Stimulated activated CD8-positive, alpha-beta memory T cell treated with anti-CD3 and anti-CD28 coated beads, Interleukin-15, amount 100 ng/mL, for 4 hours (primary cell): ENCODE measurements around the gene SNRNP48.

Source experiments
- DNase-seq, 2 donors: peaks; one replicate each; pipeline ENCODE4 v3.0.0-alpha.2; 2020; ENCODE audit warnings: low read depth in 2 of 2

Gene SNRNP48

DNA sequence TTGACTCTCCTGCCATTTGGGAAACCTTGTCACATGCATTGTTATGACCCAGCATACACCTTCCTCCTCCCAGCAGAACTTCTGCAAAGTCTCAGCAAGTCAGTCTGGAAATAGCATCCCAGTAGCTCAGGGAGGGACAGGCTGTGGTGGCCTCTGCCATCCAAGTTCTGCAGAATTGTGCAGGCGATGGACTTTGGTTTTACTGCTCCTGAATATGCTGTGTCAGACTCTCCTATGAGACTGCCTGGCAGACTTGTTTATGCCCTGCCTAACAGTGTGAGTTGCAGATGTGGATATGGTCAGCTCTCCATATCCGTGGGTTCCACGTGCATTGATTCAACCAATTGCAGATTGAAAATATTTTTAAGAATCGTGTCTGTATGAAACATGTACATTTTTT, 52.8 kb downstream of the SNRNP48 start:
- no peak for DNase-seq

DNA sequence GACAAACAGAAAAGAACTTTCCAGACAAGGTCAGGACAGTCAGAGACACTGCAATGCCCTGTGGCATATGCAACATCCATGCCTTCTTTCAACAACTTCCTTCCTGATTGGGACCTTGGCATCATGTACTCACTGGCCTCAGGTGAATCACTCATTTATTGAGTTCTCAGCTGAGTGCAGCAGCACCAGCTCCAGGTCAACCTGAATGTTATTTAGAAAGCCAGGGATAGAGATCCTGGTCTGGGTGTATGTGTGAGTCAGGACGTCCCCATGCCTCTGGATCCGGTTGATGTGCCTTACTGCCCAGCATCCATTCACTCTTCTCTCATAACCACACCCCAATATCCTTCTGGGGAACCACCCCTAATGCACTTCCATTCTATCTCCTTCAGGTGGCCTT, 54.4 kb downstream of the SNRNP48 start:
- no peak for DNase-seq

DNA sequence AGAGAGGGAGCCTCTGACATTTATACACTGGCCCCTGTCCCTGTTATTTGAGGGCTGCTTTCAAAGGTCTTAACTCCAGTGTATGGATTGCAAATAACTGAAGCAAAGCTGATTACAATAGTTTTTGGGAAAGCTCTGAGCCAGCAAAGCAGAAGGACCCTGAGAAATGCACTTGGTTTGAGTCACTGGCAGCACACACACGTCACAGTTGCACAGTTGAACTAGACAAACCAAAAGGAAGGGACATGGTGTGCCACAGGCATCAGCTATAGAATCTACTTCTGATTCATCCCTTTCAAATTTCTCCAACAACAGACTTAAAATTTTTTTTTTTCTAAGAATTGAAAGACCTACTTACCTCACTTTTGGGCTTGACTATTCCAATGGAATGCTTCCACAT, 56.4 kb downstream of the SNRNP48 start:
- no peak for DNase-seq

DNA sequence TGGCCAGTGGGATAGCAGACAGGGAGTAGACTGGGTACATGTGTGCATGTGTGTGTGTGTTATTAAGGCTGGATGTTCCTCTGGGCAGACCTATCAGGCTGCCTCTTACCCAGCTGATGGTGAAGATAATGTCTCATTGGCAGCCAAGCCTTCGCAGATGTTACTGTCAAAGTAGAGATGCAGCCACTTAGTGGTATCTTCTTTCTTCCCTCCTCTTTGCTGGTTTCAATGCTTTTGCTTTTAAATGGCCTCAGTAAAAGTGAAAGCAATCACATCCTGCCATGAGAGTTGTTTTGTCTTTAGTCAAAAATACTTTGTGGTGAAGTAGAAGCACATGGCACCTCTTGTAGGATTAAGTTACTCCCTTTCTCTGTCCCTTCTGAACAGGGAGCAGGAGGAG, 57.5 kb downstream of the SNRNP48 start:
- DNase-seq = no peak

DNA sequence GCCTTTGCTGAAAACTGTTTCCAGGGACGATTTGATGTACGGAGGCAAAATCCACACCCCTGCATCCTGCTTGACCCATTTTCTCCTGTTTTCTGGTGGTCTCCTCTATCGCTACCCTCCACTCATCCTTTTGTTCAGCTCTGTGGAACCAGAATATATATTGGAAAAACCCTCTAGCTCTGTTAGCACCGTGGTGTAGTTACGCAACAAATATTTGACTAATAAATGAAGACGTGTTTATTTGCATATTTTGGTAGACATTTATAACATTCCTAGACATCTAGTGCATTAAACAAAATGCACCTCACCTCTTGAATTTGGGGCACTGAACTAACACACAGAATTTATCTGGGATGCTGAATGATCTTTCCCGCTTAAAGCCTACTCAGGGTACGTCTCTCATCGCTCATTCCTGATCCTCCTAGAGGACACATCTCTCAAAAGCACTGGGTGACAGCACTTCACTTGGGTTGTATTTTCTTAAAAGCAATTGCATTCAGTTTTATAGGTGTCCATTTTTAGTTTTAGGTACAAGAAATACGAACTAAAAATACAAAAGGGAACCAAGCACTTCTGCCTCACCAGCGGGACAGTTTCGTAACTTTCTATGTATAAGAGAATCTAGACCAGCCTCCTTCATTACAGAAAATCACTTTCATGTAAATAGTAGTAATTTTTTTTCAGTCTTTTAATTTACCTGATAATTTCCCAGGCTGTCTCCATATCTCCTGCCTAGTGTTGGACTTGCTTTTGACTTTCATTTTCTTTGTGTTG, 59.2 kb downstream of the SNRNP48 start:
- DNase-seq = no peak

DNA sequence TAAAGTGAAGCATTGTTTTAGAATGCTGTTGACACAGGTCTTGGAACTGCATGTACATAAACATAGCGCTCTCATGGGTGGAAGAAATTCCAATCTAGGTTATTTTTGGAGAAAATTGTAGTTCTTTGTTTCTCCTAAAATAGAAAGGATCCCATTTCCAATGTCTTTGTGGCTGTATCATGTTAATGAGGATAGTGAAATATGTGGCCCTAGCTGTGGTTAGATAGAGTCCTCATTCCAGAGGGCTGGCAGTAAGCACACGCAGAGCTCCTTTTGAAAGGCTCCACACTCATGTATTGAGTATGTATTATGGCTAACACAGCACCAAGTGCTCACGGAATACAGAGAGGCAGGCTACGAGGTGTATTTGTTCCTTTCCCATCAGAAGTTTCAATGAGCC, 60.9 kb downstream of the SNRNP48 start:
- DNase-seq = no peak

DNA sequence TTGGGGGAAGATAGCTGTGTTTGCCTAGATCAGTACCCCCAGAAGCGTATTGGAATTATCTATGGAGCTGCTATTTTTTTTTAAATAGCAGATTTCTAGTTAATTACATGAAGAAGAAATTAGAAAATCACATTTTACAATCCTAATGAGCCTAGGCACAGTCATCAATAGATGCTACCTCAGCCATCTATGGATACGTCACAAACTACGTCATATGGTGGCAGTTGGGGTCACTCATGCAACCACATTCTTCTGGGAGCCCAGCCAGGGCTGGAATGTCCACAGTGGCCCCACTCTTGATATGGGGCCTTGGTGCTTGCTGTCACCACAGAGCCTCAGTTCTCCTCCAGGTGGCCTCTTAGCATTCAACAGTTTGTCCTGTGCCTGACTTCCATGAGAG, 63.0 kb downstream of the SNRNP48 start:
- no peak for DNase-seq

DNA sequence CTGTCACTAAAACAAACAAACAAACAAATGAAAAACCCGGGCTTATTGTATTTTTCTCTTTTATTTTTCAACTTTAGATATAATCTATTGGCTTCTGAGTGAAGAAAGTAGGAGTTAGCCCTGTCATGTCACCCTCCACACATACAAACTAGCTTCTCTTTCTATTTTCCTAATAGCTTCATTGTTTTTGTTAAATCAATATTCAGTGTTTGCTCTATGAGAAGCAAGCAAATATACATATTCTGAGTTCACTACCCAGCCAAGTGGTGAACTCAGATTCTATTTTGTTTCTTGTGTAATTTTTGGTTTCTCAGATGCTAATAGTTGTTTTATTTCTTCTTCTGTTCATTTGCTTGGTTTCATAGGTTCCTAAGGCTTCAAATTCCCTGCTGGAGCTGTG, 66.4 kb downstream of the SNRNP48 start:
- no peak for DNase-seq

DNA sequence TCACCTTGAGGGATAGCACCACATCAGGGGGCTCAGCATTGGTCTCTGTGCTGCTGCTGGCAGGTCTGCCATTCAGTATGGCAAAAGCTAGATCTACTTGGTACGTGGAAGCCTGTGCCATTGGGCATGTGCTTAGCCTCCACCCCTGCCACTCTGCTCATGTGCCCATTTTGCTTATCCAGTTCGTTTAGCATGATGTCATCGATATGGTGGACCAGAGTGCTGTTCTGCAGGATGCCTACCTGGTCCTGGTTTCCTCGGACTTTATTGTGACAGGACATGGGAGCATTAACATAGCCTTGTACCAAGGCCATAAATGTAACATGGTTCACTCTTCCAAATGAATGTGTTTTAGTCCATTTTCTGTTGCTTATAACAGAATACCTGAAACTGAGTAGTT, 68.5 kb downstream of the SNRNP48 start:
- no peak for DNase-seq

DNA sequence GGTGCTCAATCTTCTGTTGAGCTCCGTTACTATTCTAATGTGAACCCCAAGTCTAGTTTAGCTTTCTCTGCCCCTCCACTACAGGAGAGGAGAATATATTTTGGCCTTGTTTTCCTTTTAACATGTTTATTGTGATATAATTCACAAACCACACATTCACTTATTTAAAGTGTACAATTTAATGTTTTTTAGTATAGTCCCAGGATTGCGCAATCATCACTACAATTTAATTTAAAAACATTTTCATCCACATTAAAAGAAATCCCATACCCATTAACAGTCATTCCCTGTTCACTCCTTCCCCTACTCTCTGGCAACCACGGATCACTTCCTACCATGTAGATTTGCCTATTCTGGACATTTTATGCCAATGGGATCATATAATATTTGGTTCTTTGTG, 71.4 kb downstream of the SNRNP48 start:
- no peak for DNase-seq
